T-helper 1 cell treated with Interleukin-12 subunit alpha and Interleukin-12 subunit beta and Interleukin-4 antibody, amounts not matched to agents 30 ng/mL and 1 ng/mL, for 36 hours (primary cell): Measurements from ENCODE around the gene ABCB10. TPM values are rescaled to one million over a fixed set of nuclear protein-coding genes. Genes with fewer than 3 reads are reported as not detected.
"Not testable (repeated sequence)": the region's sequence is repeated elsewhere in the genome, so short reads cannot be mapped to it uniquely, and the experiment has no call there.

Source experiments
- intact Hi-C: fragments of 100-400 bp; cut with micrococcal nuclease; formaldehyde crosslinking; loops from one replicate; pipeline ENCODE4 v1.15.1; 2024
- total RNA-seq: library from RNA; stranded (reverse); gene quantifications from 2 replicates; pipeline ENCODE4 v1.2.3, GENCODE V29; 2022

The ABCB10 gene
- total RNA-seq, 1 donor from 2014 or later: 32.3 TPM

- intact Hi-C loops: no loop called here
These were observed 13.8 kb upstream of the ABCB10 start for GRCh38 chr1:229572286-229572685.

GRCh38 chr1:229570891-229571516 is 12.5 kb upstream of the ABCB10 start:
- intact Hi-C loops: no loop called here

- intact Hi-C loops: no loop called here
These were observed 11.8 kb upstream of the ABCB10 start for GRCh38 chr1:229570305-229570704.

GRCh38 chr1:229567109-229567868 is 8.8 kb upstream of the ABCB10 start:
- intact Hi-C loops: no loop called here

- intact Hi-C loops: no loop called here
These were observed 5.2 kb upstream of the ABCB10 start for GRCh38 chr1:229563701-229564100.

GRCh38 chr1:229563241-229563640 is 4.7 kb upstream of the ABCB10 start:
- intact Hi-C loops: no loop called here

GRCh38 chr1:229562686-229563085 is 4.2 kb upstream of the ABCB10 start:
- intact Hi-C loops: no loop called here

GRCh38 chr1:229561141-229561540 is 2.6 kb upstream of the ABCB10 start:
- intact Hi-C loops: no loop called here

GRCh38 chr1:229560124-229560523 is 1.6 kb upstream of the ABCB10 start:
- intact Hi-C loops: not testable (repeated sequence)

GRCh38 chr1:229559336-229559801 is 862 bp upstream of the ABCB10 start:
- intact Hi-C loops: loop anchor here (1.0 to 5.0 kb wide), 6 partner anchors 67 to 1681 kb away; partner anchors contain the start of genes GNPAT, RAB4A, TAF5L and URB2

- intact Hi-C loops: loop anchor here (1.0 to 5.0 kb wide), 9 partner anchors 50 to 1683 kb away; partner anchors contain the start of genes ARV1, GNPAT, NUP133 and RAB4A
These were observed 543 bp downstream of the ABCB10 start for GRCh38 chr1:229557913-229558414.

GRCh38 chr1:229557200-229557850 is 1.2 kb downstream of the ABCB10 start:
- intact Hi-C loops: loop anchor here (1.0 to 5.0 kb wide), 3 partner anchors 285 to 511 kb away; partner anchors contain the start of gene RAB4A

- intact Hi-C loops: loop anchor here (5.0 kb wide), 1 partner anchor 283 kb away; the partner anchor contains the start of gene RAB4A
These were observed 3.5 kb downstream of the ABCB10 start for GRCh38 chr1:229554886-229555621.

GRCh38 chr1:229553621-229554130 is 4.8 kb downstream of the ABCB10 start:
- intact Hi-C loops: no loop called here

GRCh38 chr1:229552732-229553131 is 5.8 kb downstream of the ABCB10 start:
- intact Hi-C loops: no loop called here

GRCh38 chr1:229550812-229551567 is 7.5 kb downstream of the ABCB10 start:
- intact Hi-C loops: no loop called here

GRCh38 chr1:229547542-229547941 is 11.0 kb downstream of the ABCB10 start:
- intact Hi-C loops: no loop called here

- intact Hi-C loops: no loop called here
These were observed 13.9 kb downstream of the ABCB10 start for GRCh38 chr1:229544587-229544986.

GRCh38 chr1:229539863-229540506 is 18.5 kb downstream of the ABCB10 start:
- intact Hi-C loops: no loop called here
